ENCODE results near the gene GALNT10. TPM values are rescaled to one million over a fixed set of nuclear protein-coding genes. Genes with fewer than 3 reads are reported as not detected.
"Not testable (repeated sequence)": the region's sequence is repeated elsewhere in the genome, so short reads cannot be mapped to it uniquely, and the experiment has no call there.

The GALNT10 gene
- polyA plus RNA-seq, 1 of the 3 experiments (the other 2 are of a cell fraction), result 56.3 TPM

- TF ChIP-seq PBX3 (IDR thresholded peaks at IDR 0.05) (no peak), GABPA (IDR thresholded peaks at IDR 0.05; ENCODE audit: low read depth) (no peak), SIN3A (IDR thresholded peaks at IDR 0.05; ENCODE audit: borderline replicate concordance, low read depth, low read length) (no peak)
Measured at GRCh38 chr5:154146409-154146808, 44.1 kb upstream of the GALNT10 start (continued).

GRCh38 chr5:154147666-154148065, 42.9 kb upstream of the GALNT10 start:
- H2AFZ ChIP-seq (ENCODE audit: low read depth), result no peak overlapping the region
- no peaks in the 10 kb centered on the region for H3K27me3 ChIP-seq (ENCODE audit: insufficient read depth)
- no peak for DNase-seq
- TF ChIP-seq FOSL2 (IDR thresholded peaks at IDR 0.05; ENCODE audit: borderline replicate concordance, low read depth) (no peak), FOXJ3 (CRISPR knock-in tag; IDR thresholded peaks at IDR 0.05) (no peak), CHD2 (IDR thresholded peaks at IDR 0.05; ENCODE audit: low read length, partially characterized antibody) (no peak), CTCF (IDR thresholded peaks at IDR 0.05) (no peak), EZH2phosphoT487 (IDR thresholded peaks at IDR 0.05; ENCODE audit: borderline replicate concordance, low read depth) (no peak), TAF1 (IDR thresholded peaks at IDR 0.05; ENCODE audit: borderline replicate concordance, low read depth, low read length) (no peak), EP300 (IDR thresholded peaks at IDR 0.05; ENCODE audit: borderline replicate concordance in 1 of 2, low read depth in 1 of 2, low read length in 1 of 2) (no peak), JUND (IDR thresholded peaks at IDR 0.05) (no peak), FOXM1 (IDR thresholded peaks at IDR 0.05; ENCODE audit: low read depth) (no peak), GATA2 (CRISPR knock-in tag; IDR thresholded peaks at IDR 0.05) (no peak), ELF1 (IDR thresholded peaks at IDR 0.05) (no peak), GABPA (IDR thresholded peaks at IDR 0.05; ENCODE audit: low read depth) (no peak), RXRA (IDR thresholded peaks at IDR 0.05; ENCODE audit: borderline replicate concordance, low read depth) (no peak)
- no peaks in the 10 kb centered on the region for H3K9me2 ChIP-seq
- no peaks in the 10 kb centered on the region for H3K9me3 ChIP-seq
- no peaks in the 10 kb centered on the region for H4K20me1 ChIP-seq (ENCODE audit: insufficient read depth)
- no peaks in the 10 kb centered on the region for H3F3A ChIP-seq (replicated peaks; ENCODE audit: insufficient read depth)
- H3K27ac ChIP-seq (ENCODE audit: low read depth in 2 of 2, low read length in 1 of 2), result no peak overlapping the region
- ChIA-PET CTCF (interaction anchor here (0.9 to 1.7 kb wide), 2 partner anchors 17 to 75 kb away, joined by 3 to 5 read pairs; no protein-coding TSS in a partner anchor), POLR2A (no interaction called here)
- no peak overlapping the region for H3K9ac ChIP-seq
- no peak overlapping the region for H3K4me2 ChIP-seq
- H3K79me2 ChIP-seq (ENCODE audit: insufficient read depth), result no peaks in the 10 kb centered on the region
- WGBS (ENCODE audit: low lambda C conversion rate), result 56% methylated on average over 2 of the region's 2 CpGs
- peaks cover 0 to 4% of the 10 kb centered on the region in 2 experiments; a peak in 1 of 4 replicates for H3K4me1 ChIP-seq (ENCODE audit: control insufficient read depth in 1 of 2, insufficient read depth in 2 of 2, low read depth in 1 of 2, low read length in 1 of 2)
- no peaks in the 10 kb centered on the region for H3K36me3 ChIP-seq (replicated peaks in 1 of 2; ENCODE audit: control insufficient read depth in 1 of 2, insufficient read depth in 2 of 2, low read length in 1 of 2)
- no peak overlapping the region for H3K4me3 ChIP-seq (ENCODE audit: low read depth in 2 of 2, low read length in 1 of 2)

GRCh38 chr5:154150471-154150870, 40.1 kb upstream of the GALNT10 start:
- CTCF ChIA-PET, result interaction anchor here (1.4 kb wide), 1 partner anchor 12 kb away, joined by 3 read pairs; no protein-coding TSS in a partner anchor
- H3K9me2 ChIP-seq; H3K27me3 ChIP-seq (ENCODE audit: insufficient read depth); H3K9ac ChIP-seq; H3K36me3 ChIP-seq (replicated peaks in 1 of 2; ENCODE audit: control insufficient read depth in 1 of 2, insufficient read depth in 2 of 2, low read length in 1 of 2); POLR2A ChIA-PET; H3F3A ChIP-seq (replicated peaks; ENCODE audit: insufficient read depth); H3K4me3 ChIP-seq (ENCODE audit: low read depth in 2 of 2, low read length in 1 of 2); H3K4me2 ChIP-seq; H3K27ac ChIP-seq (ENCODE audit: low read depth in 2 of 2, low read length in 1 of 2); H3K4me1 ChIP-seq (ENCODE audit: control insufficient read depth in 1 of 2, insufficient read depth in 2 of 2, low read depth in 1 of 2, low read length in 1 of 2); H4K20me1 ChIP-seq (ENCODE audit: insufficient read depth); H2AFZ ChIP-seq (ENCODE audit: low read depth); H3K79me2 ChIP-seq (ENCODE audit: insufficient read depth); DNase-seq; H3K9me3 ChIP-seq: not testable (repeated sequence)
- WGBS (ENCODE audit: low lambda C conversion rate), result 70% methylated on average over 2 of the region's 2 CpGs
